OCI-LY7 (cell line): ENCODE results near the gene CRYBG2. TPM values are rescaled to one million over a fixed set of nuclear protein-coding genes. Genes with fewer than 3 reads are reported as not detected.

Source experiments
- BruUV-seq: library from RNA; stranded (reverse); fragments of 400-500 nt; replicated peaks from 2 replicates; lab custom pipeline; 2021; lab: Mats Ljungman, UMichigan
- CTCF ChIA-PET: fragments of 300-600 bp; sonication (Branson Sonifier 250); formaldehyde crosslinking; loops from one replicate; lab custom pipeline; 2022; ENCODE audit warnings: antibody characterized with exemption; ENCODE audit not compliant: unreplicated experiment; lab: Charles Lee
- POLR2A ChIA-PET: fragments of 300-600 bp; sonication (Branson Sonifier 250); formaldehyde crosslinking; loops from one replicate; lab custom pipeline; 2022; ENCODE audit warnings: antibody characterized with exemption; lab: Charles Lee
- DNase-seq: peaks from one replicate; pipeline ENCODE4 v3.0.0-alpha.2; 2015; ENCODE audit warnings: low spot score
- H2AFZ ChIP-seq: fragments of 200-600 bp; sonication (generic), shearing (Covaris generic); 2 replicates; pipeline ENCODE4 v1.6.1; 2014; ENCODE audit warnings: mild to moderate bottlenecking, antibody characterized with exemption, low read length, moderate library complexity
- H3K27ac ChIP-seq: fragments of 200-600 bp; sonication (generic); 2 replicates; pipeline ENCODE4 v1.5.1; 2014; ENCODE audit warnings: mixed run types, low read depth, mild to moderate bottlenecking, moderate library complexity, low read length, inconsistent platforms; ENCODE audit not compliant: poor library complexity, severe bottlenecking
- H3K36me3 ChIP-seq: fragments of 200-600 bp; sonication (generic); 2 replicates; pipeline ENCODE4 v1.6.1; 2014; ENCODE audit warnings: mild to moderate bottlenecking, antibody characterized with exemption, low read length, moderate library complexity, mixed read lengths; ENCODE audit not compliant: insufficient read depth
- H3K4me1 ChIP-seq: fragments of 200-600 bp; sonication (generic); 2 replicates; pipeline ENCODE4 v1.5.1; 2014; ENCODE audit warnings: mild to moderate bottlenecking, low read length; ENCODE audit not compliant: insufficient read depth, poor library complexity, severe bottlenecking
- H3K4me2 ChIP-seq: fragments of 200-600 bp; sonication (generic); 2 replicates; pipeline ENCODE4 v1.6.1; 2014; ENCODE audit warnings: mild to moderate bottlenecking, low read length
- H3K4me3 ChIP-seq: fragments of 200-600 bp; sonication (generic); 2 replicates; pipeline ENCODE4 v1.5.1; 2014; ENCODE audit warnings: mild to moderate bottlenecking, low read depth, low read length; ENCODE audit not compliant: poor library complexity, severe bottlenecking
- H3K79me2 ChIP-seq: fragments of 200-600 bp; sonication (generic); 2 replicates; pipeline ENCODE4 v1.6.1; 2016; ENCODE audit warnings: low read depth, mild to moderate bottlenecking, low read length, moderate library complexity, mixed read lengths; ENCODE audit not compliant: insufficient read depth
- H3K9me2 ChIP-seq: fragments of 200-600 bp; sonication (generic); 2 replicates; pipeline ENCODE4 v1.6.1; 2016; ENCODE audit warnings: mild to moderate bottlenecking, low read length, mixed read lengths; ENCODE audit not compliant: insufficient read depth
- H3K9me3 ChIP-seq: fragments of 200-600 bp; sonication (generic); 2 replicates; pipeline ENCODE4 v1.6.1; 2014; ENCODE audit warnings: mild to moderate bottlenecking, mixed run types, low read length, mixed read lengths
- H4K20me1 ChIP-seq: fragments of 200-600 bp; sonication (generic); 2 replicates; pipeline ENCODE4 v1.6.1; 2014; ENCODE audit warnings: mild to moderate bottlenecking, antibody characterized with exemption, low read length, moderate library complexity, mixed read lengths; ENCODE audit not compliant: insufficient read depth
- CTCF ChIP-seq: fragments of 200-600 bp; sonication (generic); conservative IDR thresholded peaks from 2 replicates; pipeline ENCODE4 v1.5.1; 2014; ENCODE audit warnings: mild to moderate bottlenecking, antibody characterized with exemption, low read length, moderate library complexity, mixed read lengths
- EZH2phosphoT487 ChIP-seq: fragments of 200-600 bp; sonication (generic); IDR thresholded peaks from 2 replicates; pipeline ENCODE4 v1.6.1; 2018; ENCODE audit warnings: low read depth, borderline replicate concordance, mild to moderate bottlenecking, mixed run types, antibody characterized with exemption, low read length, moderate library complexity, mixed read lengths
- intact Hi-C: fragments of 100-400 bp; cut with micrococcal nuclease; formaldehyde crosslinking; loops from one replicate; pipeline ENCODE4 v1.10.0; 2022; ENCODE audit not compliant: unreplicated experiment
- total RNA-seq, 2 experiments: library from RNA; depleted of rRNA in 1 of 2; stranded (reverse); fragments of >200 nt in 1 of 2; shearing (Covaris generic) in 1 of 2; gene quantifications; 2 replicates each; pipeline ENCODE4 v1.2.3, GENCODE V29; 2014 to 2022

CRYBG2 gene
- total RNA-seq, 2 experiments from 2014 or later: 1.3 to 5.5 TPM

DNA sequence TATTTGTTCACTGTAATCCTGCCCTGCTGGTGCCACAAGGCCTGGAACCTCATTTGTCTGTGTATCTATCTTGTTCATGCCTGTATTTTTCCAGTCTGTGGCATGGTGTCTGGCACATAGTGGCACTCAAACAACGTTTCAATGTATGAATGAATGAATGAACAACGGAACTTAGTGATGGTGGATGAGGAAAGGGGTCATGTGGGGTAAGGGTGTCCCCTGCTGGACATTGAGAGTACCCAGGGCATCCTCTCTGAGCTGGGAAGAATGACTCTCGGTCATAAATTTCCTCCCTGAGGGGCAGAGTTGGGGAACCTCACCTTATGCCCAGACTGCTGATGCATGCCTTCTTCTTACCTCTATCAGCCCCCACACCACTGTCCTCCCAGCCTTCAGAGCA lies 37.5 kb upstream of the CRYBG2 start:
- intact Hi-C loops: loop anchor here (1.0 kb wide), 1 partner anchor 106 kb away; no protein-coding TSS in a partner anchor
- peak; percentile 40 for DNase-seq
- Histone ChIP-seq H3K36me3 (no peaks in the 10 kb centered on the region), H4K20me1 (no peaks in the 10 kb centered on the region), H2AFZ (no peak overlapping the region), H3K27ac (no peak overlapping the region), H3K4me3 (no peak overlapping the region), H3K79me2 (no peaks in the 10 kb centered on the region), H3K4me1 (no peaks in the 10 kb centered on the region), H3K4me2 (no peak overlapping the region), H3K9me3 (no peaks in the 10 kb centered on the region), H3K9me2 (no peaks in the 10 kb centered on the region)
- ChIA-PET CTCF (interaction anchor here (0.5 kb wide), 1 partner anchor 14 kb away, joined by 5 read pairs; no protein-coding TSS in a partner anchor), POLR2A (no interaction called here)
- BruUV-seq: no TSS peak
- TF ChIP-seq CTCF: peak; percentile 69
- TF ChIP-seq EZH2phosphoT487: no peak

GRCh38 chr1:26389604-26390247 lies 35.8 kb upstream of the CRYBG2 start:
- Histone ChIP-seq H3K4me3 (no peak overlapping the region), H3K4me2 (no peak overlapping the region), H3K9me3 (no peaks in the 10 kb centered on the region), H3K79me2 (no peaks in the 10 kb centered on the region), H3K27ac (no peak overlapping the region), H3K9me2 (no peaks in the 10 kb centered on the region), H2AFZ (no peak overlapping the region), H4K20me1 (no peaks in the 10 kb centered on the region), H3K4me1 (no peaks in the 10 kb centered on the region), H3K36me3 (no peaks in the 10 kb centered on the region)
- BruUV-seq: no TSS peak
- intact Hi-C loops: no loop called here
- ChIA-PET POLR2A (no interaction called here), CTCF (no interaction called here)
- no peak for DNase-seq
- no peak for TF ChIP-seq EZH2phosphoT487
- TF ChIP-seq CTCF: no peak

DNA sequence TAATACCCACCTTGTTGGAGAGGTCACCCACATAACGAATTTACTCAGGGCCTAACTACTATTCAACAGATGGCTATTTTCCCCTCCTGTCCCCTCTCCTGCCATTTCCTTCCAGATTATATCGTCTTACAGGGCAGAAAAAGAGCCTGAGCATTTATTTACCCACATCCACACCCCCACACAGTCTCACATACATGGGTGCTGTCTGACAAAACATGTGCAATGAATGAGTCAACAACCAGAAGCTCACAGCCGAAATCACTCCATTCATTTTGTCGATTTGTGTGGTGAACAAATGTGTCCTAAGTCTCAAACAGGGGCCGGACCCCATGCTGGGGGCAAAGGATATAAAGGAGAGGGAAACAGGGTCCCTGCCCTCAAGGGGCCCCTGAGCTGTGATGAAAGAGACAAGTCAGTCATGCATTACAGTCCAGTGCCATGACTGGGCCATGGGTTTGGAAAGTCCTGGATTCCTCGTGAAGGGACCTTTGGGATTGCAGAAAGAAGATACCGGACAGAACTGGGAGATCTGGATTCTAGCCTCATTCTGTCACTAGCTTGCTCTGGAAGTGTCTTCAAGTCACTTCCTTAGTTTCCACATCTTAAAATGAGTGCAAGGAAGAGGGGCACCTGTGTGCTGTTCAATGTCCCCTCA lies 35.0 kb upstream of the CRYBG2 start:
- CTCF ChIA-PET: no interaction called here
- no peaks in the 10 kb centered on the region for H3K36me3 ChIP-seq
- H3K9me3 ChIP-seq: no peaks in the 10 kb centered on the region
- no peak overlapping the region for H3K4me2 ChIP-seq
- no peaks in the 10 kb centered on the region for H3K79me2 ChIP-seq
- POLR2A ChIA-PET: no interaction called here
- no peak for TF ChIP-seq CTCF
- no peak for TF ChIP-seq EZH2phosphoT487
- H3K4me1 ChIP-seq: no peaks in the 10 kb centered on the region
- no peak overlapping the region for H3K4me3 ChIP-seq
- BruUV-seq: no TSS peak
- no peaks in the 10 kb centered on the region for H3K9me2 ChIP-seq
- intact Hi-C loops: no loop called here
- H3K27ac ChIP-seq: no peak overlapping the region
- H4K20me1 ChIP-seq: no peaks in the 10 kb centered on the region
- H2AFZ ChIP-seq: no peak overlapping the region
- no peak for DNase-seq
